B cell (primary cell): Measurements from ENCODE around the gene TOMM7. TPM values are rescaled to one million over a fixed set of nuclear protein-coding genes. Genes with fewer than 3 reads are reported as not detected.
"Not testable (repeated sequence)": the region's sequence is repeated elsewhere in the genome, so short reads cannot be mapped to it uniquely, and the experiment has no call there.

Source experiments
- ATAC-seq: fragments of 200-7000 bp; cut with Tn5 transposase; one replicate; pipeline ENCODE4 v1.10.0; 2021; ENCODE audit warnings: low read depth, mild to moderate bottlenecking, moderate number of reproducible peaks, moderate library complexity
- CTCF ChIA-PET: fragments of 350-600 bp; sonication (Branson Sonifier 250); formaldehyde crosslinking; loops from one replicate; lab custom pipeline; 2021; ENCODE audit warnings: antibody characterized with exemption, inconsistent platforms; lab: Charles Lee
- POLR2A ChIA-PET: fragments of 350-600 bp; sonication (Branson Sonifier 250); formaldehyde crosslinking; loops from one replicate; lab custom pipeline; 2021; ENCODE audit warnings: antibody characterized with exemption; lab: Charles Lee
- DNase-seq: peaks from one replicate; pipeline ENCODE4 v3.0.0; 2013
- H2AFZ ChIP-seq: 2 replicates; pipeline ENCODE4 v1.6.1; 2012; ENCODE audit warnings: mild to moderate bottlenecking, low read depth, low read length; ENCODE audit not compliant: insufficient read depth, poor library complexity, severe bottlenecking
- H3K27ac ChIP-seq, 2 donors: 1 replicate in 1 of 2; 2 replicates in 1 of 2; pipeline ENCODE4 v1.5.1; 2012 to 2013; ENCODE audit warnings: low read length in 2 of 2, mild to moderate bottlenecking in 2 of 2, moderate library complexity in 1 of 2
- H3K27me3 ChIP-seq, 4 experiments: fragments of 200-600 bp in 1 of 4; sonication (generic) in 1 of 4; replicated peaks in 1 of 4; 1 replicate in 2 of 4; 2 replicates in 2 of 4; pipeline versions ENCODE4 v1.6.1 to v1.7.0; 2013 to 2016; ENCODE audit warnings: low read length in 3 of 4, mild to moderate bottlenecking in 2 of 4, mixed read lengths in 1 of 4, moderate library complexity in 1 of 4; ENCODE audit not compliant: insufficient read depth in 4 of 4, control insufficient read depth in 3 of 4; ENCODE audit errors: control extremely low read depth in 1 of 4
- H3K36me3 ChIP-seq, 2 experiments: replicated peaks in 1 of 2; 1 replicate in 1 of 2; 2 replicates in 1 of 2; pipeline versions ENCODE4 v1.6.1 to v1.7.1; 2013; ENCODE audit warnings: low read length in 1 of 2; ENCODE audit not compliant: insufficient read depth in 2 of 2, control insufficient read depth in 1 of 2; ENCODE audit errors: control extremely low read depth in 1 of 2, extremely low read depth in 1 of 2
- H3K4me1 ChIP-seq, 2 donors: fragments of 200-600 bp in 1 of 2; sonication (generic) in 1 of 2; 1 replicate in 1 of 2; 2 replicates in 1 of 2; pipeline versions ENCODE4 v1.5.1 to v1.6.1; 2013 to 2017; ENCODE audit warnings: low read length in 2 of 2; ENCODE audit not compliant: control insufficient read depth in 2 of 2, insufficient read depth in 2 of 2
- H3K4me2 ChIP-seq: replicated peaks from 2 replicates; pipeline ENCODE3; 2012; ENCODE audit warnings: mild to moderate bottlenecking, low read depth, low read length; ENCODE audit not compliant: poor library complexity, severe bottlenecking
- H3K4me3 ChIP-seq, 5 experiments: fragments of 200-600 bp in 1 of 5; sonication (generic) in 1 of 5; 1 replicate in 3 of 5; 2 replicates in 2 of 5; pipeline versions ENCODE4 v1.5.1 to v1.7.0; 2011 to 2016; ENCODE audit warnings: low read length in 4 of 5, mild to moderate bottlenecking in 4 of 5, low read depth in 2 of 5, control low read depth in 1 of 5, moderate library complexity in 1 of 5; ENCODE audit not compliant: insufficient read depth in 1 of 5; ENCODE audit errors: control extremely low read depth in 1 of 5, extremely low read depth in 1 of 5
- H3K79me2 ChIP-seq: fragments of 200-600 bp; sonication (generic); one replicate; pipeline ENCODE4 v1.6.0; 2016; ENCODE audit warnings: low read length; ENCODE audit not compliant: control insufficient read depth, insufficient read depth
- H3K9ac ChIP-seq: fragments of 200-600 bp; sonication (generic); 2 replicates; pipeline ENCODE4 v1.6.1; 2017; ENCODE audit warnings: mild to moderate bottlenecking, low read length, moderate library complexity
- H3K9me3 ChIP-seq, 3 donors: one replicate each; pipeline versions ENCODE4 v1.6.1 to v1.7.1; 2013; ENCODE audit warnings: low read length in 2 of 3; ENCODE audit not compliant: control insufficient read depth in 2 of 3, insufficient read depth in 1 of 3; ENCODE audit errors: control extremely low read depth in 1 of 3
- H4K20me1 ChIP-seq: 2 replicates; pipeline ENCODE4 v1.6.0; 2012; ENCODE audit warnings: mild to moderate bottlenecking, low read length; ENCODE audit not compliant: insufficient read depth, control insufficient read depth, poor library complexity, severe bottlenecking
- H3K27ac Mint-ChIP-seq: one replicate; pipeline ENCODE4 v1.8.0; 2021; ENCODE audit warnings: mixed read lengths
- H3K27me3 Mint-ChIP-seq: one replicate; pipeline ENCODE4 v1.8.0; 2021; ENCODE audit warnings: mixed read lengths
- H3K4me1 Mint-ChIP-seq: one replicate; pipeline ENCODE4 v1.8.0; 2021; ENCODE audit warnings: mixed read lengths
- H3K4me3 Mint-ChIP-seq: one replicate; pipeline ENCODE4 v1.8.0; 2021; ENCODE audit warnings: mixed read lengths
- H3K9me3 Mint-ChIP-seq: one replicate; pipeline ENCODE4 v1.8.0; 2022; ENCODE audit warnings: mixed read lengths; ENCODE audit not compliant: insufficient read depth
- CTCF ChIP-seq: fragments of 200-600 bp; IDR thresholded peaks from one replicate; pipeline ENCODE4 v1.8.0; 2022; ENCODE audit warnings: antibody characterized with exemption, mild to moderate bottlenecking
- EZH2 ChIP-seq: IDR thresholded peaks from 2 replicates; pipeline ENCODE4 v1.6.1; 2012; ENCODE audit warnings: borderline replicate concordance, low read depth, mild to moderate bottlenecking, moderate library complexity, low read length; ENCODE audit not compliant: insufficient read depth, poor library complexity, severe bottlenecking
- WGBS: methylation state at CpG from one replicate; pipeline ENCODE4 v1.1.5; 2013; ENCODE audit warnings: missing lambda C conversion rate; ENCODE audit not compliant: insufficient coverage; 5-methylcytosine and 5-hydroxymethylcytosine counted together
- intact Hi-C: fragments of 100-400 bp; cut with micrococcal nuclease; formaldehyde crosslinking; loops from one replicate; pipeline ENCODE4 v1.10.0; 2022
- polyA plus RNA-seq: library from polyadenylated mRNA; depleted of rRNA; stranded (reverse); fragments of >200 nt; gene quantifications from 2 replicates; pipeline ENCODE4 v1.2.3, GENCODE V29; 2012
- total RNA-seq, 2 donors: library from RNA; stranded (reverse); fragments of 120-200 nt in 1 of 2; gene quantifications; 1 replicate in 1 of 2; 2 replicates in 1 of 2; pipeline versions ENCODE4 v1.2.3 to v1.2.4, GENCODE V29; 2013 to 2022

Gene TOMM7
- total and polyA plus RNA-seq, 2 donors (not counting 1 experiment from before 2014, with no cell fraction given) = 276 to 437 TPM

GRCh38 chr7:22851145-22851544 is 28.5 kb upstream of the TOMM7 start:
- peaks cover 17 to 26% of the 10 kb centered on the region in 2 donors for H3K4me1 ChIP-seq
- H3K4me2 ChIP-seq = no peak overlapping the region
- DNase-seq (no peak), ATAC-seq (no peak)
- 100% methylated on average over 1 of the region's 2 CpGs for WGBS
- Mint-ChIP-seq H3K27me3 (no peaks in the 10 kb centered on the region), H3K4me1 (peaks cover 23% of the 10 kb centered on the region), H3K9me3 (no peaks in the 10 kb centered on the region), H3K27ac (no peak overlapping the region), H3K4me3 (no peak overlapping the region)
- ChIA-PET POLR2A (no interaction called here), CTCF (interaction anchor here (0.6 to 0.8 kb wide), 3 partner anchors 73 to 291 kb away, joined by 3 to 7 read pairs (median 4); no protein-coding TSS in a partner anchor)
- H3K27ac ChIP-seq = no peak overlapping the region
- H2AFZ ChIP-seq = no peak overlapping the region
- H3K27me3 ChIP-seq = no peaks in the 10 kb centered on the region
- no peaks in the 10 kb centered on the region for H4K20me1 ChIP-seq
- no peak overlapping the region for H3K9ac ChIP-seq
- intact Hi-C loops = loop anchor here (5.0 to 10.0 kb wide), 4 partner anchors 104 to 1424 kb away; partner anchors contain the start of genes IL6 and SP4
- H3K4me3 ChIP-seq = no peak overlapping the region
- H3K79me2 ChIP-seq = peaks cover 3% of the 10 kb centered on the region
- no peaks in the 10 kb centered on the region for H3K9me3 ChIP-seq
- H3K36me3 ChIP-seq = no peaks in the 10 kb centered on the region
- TF ChIP-seq EZH2 (no peak), CTCF (no peak)

- not testable (repeated sequence) for H3K27me3 ChIP-seq, H3K4me2 ChIP-seq, H2AFZ ChIP-seq, H3K79me2 ChIP-seq, H3K9ac ChIP-seq, H3K36me3 ChIP-seq, H4K20me1 ChIP-seq, H3K9me3 Mint-ChIP-seq, DNase-seq, H3K4me3 Mint-ChIP-seq, H3K27me3 Mint-ChIP-seq, ATAC-seq, H3K9me3 ChIP-seq, H3K27ac ChIP-seq, H3K4me3 ChIP-seq, H3K27ac Mint-ChIP-seq
- intact Hi-C loops = loop anchor here (5.0 to 10.0 kb wide), 4 partner anchors 104 to 1423 kb away; partner anchors contain the start of genes IL6 and SP4
- CTCF ChIA-PET = interaction anchor here (0.8 kb wide), 2 partner anchors 205 to 290 kb away, joined by 3 read pairs; no protein-coding TSS in a partner anchor
- POLR2A ChIA-PET = interaction anchor here (0.6 kb wide), 1 partner anchor 449 kb away, joined by 3 read pairs; the partner anchor contains the start of gene MALSU1
- peaks cover 17% of the 10 kb centered on the region for H3K4me1 Mint-ChIP-seq
- peaks cover 16 to 18% of the 10 kb centered on the region in 2 donors for H3K4me1 ChIP-seq
- WGBS = 100% methylated on average over 1 of the region's 1 CpG
These were observed 27.7 kb upstream of the TOMM7 start for GRCh38 chr7:22850394-22850793.
